Activated CD4-positive, alpha-beta T cell treated with anti-CD3 and anti-CD28 coated beads for 4 hours (primary cell): ENCODE results near the gene SLC36A3.
"Not testable (repeated sequence)": the region's sequence is repeated elsewhere in the genome, so short reads cannot be mapped to it uniquely, and the experiment has no call there.

Experiments used
- DNase-seq, 2 donors: peaks; one replicate each; pipeline ENCODE4 v3.0.0-alpha.2; 2020

SLC36A3 gene

GRCh38 chr5:151303666-151304065, at the start of gene SLC36A3:
Gene SLC36A3 (minus strand): TSS chr5:151303766. CDS start chr5:151303354, 412 bp downstream.
- DNase-seq = no peak

- no peak for DNase-seq
Observed at GRCh38 chr5:151351671-151352070, 48.1 kb upstream of the SLC36A3 start.

GRCh38 chr5:151348789-151349188, 45.2 kb upstream of the SLC36A3 start:
- DNase-seq = no peak

- no peak for DNase-seq
Observed at GRCh38 chr5:151347369-151347768, 43.8 kb upstream of the SLC36A3 start, which contains the start of gene SLC36A2. Gene SLC36A2 (minus strand): TSS chr5:151347559. CDS start chr5:151347460, 99 bp downstream.

- DNase-seq = no peak
Observed at GRCh38 chr5:151345808-151346478, 42.4 kb upstream of the SLC36A3 start.

- no peak for DNase-seq
Observed at GRCh38 chr5:151345187-151345807, 41.7 kb upstream of the SLC36A3 start.

GRCh38 chr5:151344088-151344487, 40.5 kb upstream of the SLC36A3 start:
- DNase-seq = no peak

GRCh38 chr5:151340004-151340403, 36.4 kb upstream of the SLC36A3 start:
- no peak for DNase-seq

GRCh38 chr5:151338734-151339133, 35.2 kb upstream of the SLC36A3 start:
- DNase-seq = no peak

- no peak for DNase-seq
Observed at GRCh38 chr5:151332857-151333256, 29.3 kb upstream of the SLC36A3 start.

GRCh38 chr5:151328734-151329133, 25.2 kb upstream of the SLC36A3 start:
- DNase-seq = no peak

- no peak for DNase-seq
Observed at GRCh38 chr5:151327585-151327984, 24.0 kb upstream of the SLC36A3 start.

GRCh38 chr5:151326266-151326665, 22.7 kb upstream of the SLC36A3 start:
- DNase-seq = no peak

- DNase-seq = no peak
Observed at GRCh38 chr5:151320481-151320880, 16.9 kb upstream of the SLC36A3 start.

GRCh38 chr5:151318850-151319732, 15.5 kb upstream of the SLC36A3 start:
- no peak for DNase-seq

- DNase-seq = no peak
Observed at GRCh38 chr5:151317871-151318270, 14.3 kb upstream of the SLC36A3 start.

- DNase-seq = peak; percentile 30 to 41
Observed at GRCh38 chr5:151315998-151316597, 12.5 kb upstream of the SLC36A3 start.

GRCh38 chr5:151313357-151313756, 9.8 kb upstream of the SLC36A3 start:
- no peak for DNase-seq

GRCh38 chr5:151312756-151313324, 9.3 kb upstream of the SLC36A3 start:
- no peak for DNase-seq

- DNase-seq = no peak
Observed at GRCh38 chr5:151310932-151311331, 7.4 kb upstream of the SLC36A3 start.

GRCh38 chr5:151309821-151310220, 6.3 kb upstream of the SLC36A3 start:
- not testable (repeated sequence) for DNase-seq

- DNase-seq = not testable (repeated sequence)
Observed at GRCh38 chr5:151309266-151309665, 5.7 kb upstream of the SLC36A3 start.
